RWPE2 (cell line): Measurements from ENCODE around the gene RPL22.

Experiments
- ATAC-seq: fragments of 200-7000 bp; cut with Tn5 transposase; 3 replicates; pipeline ENCODE4 v1.9.1; 2021; ENCODE audit warnings: low read depth
- DNase-seq: peaks from one replicate; pipeline ENCODE4 v3.0.0-alpha.2; 2020; ENCODE audit warnings: low spot score
- H3K27ac ChIP-seq: fragments of 450-650 bp; 2 replicates; pipeline ENCODE4 v1.5.1; 2017; ENCODE audit warnings: mild to moderate bottlenecking; ENCODE audit not compliant: poor library complexity, severe bottlenecking
- H3K27me3 ChIP-seq: fragments of 250-450 bp; sonication (Bioruptor Pico); 2 replicates; pipeline ENCODE4 v1.5.1; 2021; ENCODE audit warnings: mild to moderate bottlenecking, moderate library complexity; ENCODE audit not compliant: insufficient read depth, poor library complexity, severe bottlenecking
- H3K36me3 ChIP-seq: fragments of 250-450 bp; sonication (Bioruptor Pico); 2 replicates; pipeline ENCODE4 v1.5.1; 2020; ENCODE audit warnings: low read depth, mild to moderate bottlenecking, moderate library complexity
- H3K4me1 ChIP-seq: fragments of 250-450 bp; sonication (Bioruptor Pico); 2 replicates; pipeline ENCODE4 v1.5.1; 2021; ENCODE audit warnings: mild to moderate bottlenecking, moderate library complexity; ENCODE audit not compliant: insufficient read depth, poor library complexity, severe bottlenecking
- H3K4me3 ChIP-seq: fragments of 250-450 bp; sonication (Bioruptor Pico); 2 replicates; pipeline ENCODE4 v1.5.1; 2021; ENCODE audit warnings: mild to moderate bottlenecking, moderate library complexity; ENCODE audit not compliant: severe bottlenecking
- H3K9me3 ChIP-seq: fragments of 250-450 bp; sonication (Bioruptor Pico); 2 replicates; pipeline ENCODE4 v1.5.1; 2021; ENCODE audit warnings: mild to moderate bottlenecking, moderate library complexity; ENCODE audit not compliant: severe bottlenecking
- TF ChIP-seq, protein P1 (sequence below): fragments of 450-650 bp; IDR thresholded peaks from one replicate; pipeline ENCODE4 v1.5.1; 2017; ENCODE audit warnings: mild to moderate bottlenecking, moderate library complexity; ENCODE audit not compliant: poor library complexity, severe bottlenecking

The RPL22 gene

DNA sequence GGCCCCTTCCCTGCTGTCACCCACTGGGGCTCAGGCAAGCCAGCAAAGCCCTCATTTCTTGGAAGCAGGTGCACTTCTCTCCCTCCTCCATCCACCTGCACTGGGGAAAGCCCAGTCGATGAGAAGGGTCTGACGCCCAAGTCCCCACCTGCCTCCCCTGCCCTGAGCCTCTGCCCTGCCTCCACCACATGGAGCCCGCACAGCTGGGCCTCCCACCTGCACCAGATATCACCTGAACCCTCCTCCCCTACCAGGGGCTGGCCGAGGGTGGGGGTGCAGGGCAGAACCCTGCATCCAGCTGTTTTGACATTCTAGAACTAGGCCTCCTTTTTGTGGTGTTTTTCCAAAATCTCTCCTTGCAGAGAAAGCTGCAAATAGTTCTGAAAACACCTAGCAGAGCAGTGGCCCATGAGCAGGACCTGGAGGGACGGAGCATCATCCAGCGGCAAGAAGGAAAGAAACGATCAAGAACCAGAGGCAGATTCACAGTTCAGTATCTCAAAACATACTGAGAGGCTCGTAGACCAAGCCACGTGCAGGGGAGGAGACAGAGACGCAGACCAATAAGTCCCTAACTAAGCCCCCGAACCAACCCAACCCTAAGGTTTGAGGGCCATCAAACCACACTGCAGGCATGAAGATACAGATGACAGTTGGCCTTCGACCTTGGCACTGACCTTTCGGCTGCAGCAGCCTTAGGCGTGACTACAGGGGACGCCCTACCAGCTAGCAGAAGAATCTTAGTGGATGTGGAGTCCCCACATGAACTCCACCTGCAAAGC is 36.0 kb downstream of the RPL22 start:
- no peak overlapping the region for H3K27ac ChIP-seq
- DNase-seq: no peak
- peaks cover 2% of the 10 kb centered on the region for H3K4me1 ChIP-seq
- H3K9me3 ChIP-seq: no peaks in the 10 kb centered on the region
- H3K4me3 ChIP-seq: no peak overlapping the region
- no peak for ATAC-seq
- H3K27me3 ChIP-seq: no peaks in the 10 kb centered on the region
- TF ChIP-seq, protein P1, sequence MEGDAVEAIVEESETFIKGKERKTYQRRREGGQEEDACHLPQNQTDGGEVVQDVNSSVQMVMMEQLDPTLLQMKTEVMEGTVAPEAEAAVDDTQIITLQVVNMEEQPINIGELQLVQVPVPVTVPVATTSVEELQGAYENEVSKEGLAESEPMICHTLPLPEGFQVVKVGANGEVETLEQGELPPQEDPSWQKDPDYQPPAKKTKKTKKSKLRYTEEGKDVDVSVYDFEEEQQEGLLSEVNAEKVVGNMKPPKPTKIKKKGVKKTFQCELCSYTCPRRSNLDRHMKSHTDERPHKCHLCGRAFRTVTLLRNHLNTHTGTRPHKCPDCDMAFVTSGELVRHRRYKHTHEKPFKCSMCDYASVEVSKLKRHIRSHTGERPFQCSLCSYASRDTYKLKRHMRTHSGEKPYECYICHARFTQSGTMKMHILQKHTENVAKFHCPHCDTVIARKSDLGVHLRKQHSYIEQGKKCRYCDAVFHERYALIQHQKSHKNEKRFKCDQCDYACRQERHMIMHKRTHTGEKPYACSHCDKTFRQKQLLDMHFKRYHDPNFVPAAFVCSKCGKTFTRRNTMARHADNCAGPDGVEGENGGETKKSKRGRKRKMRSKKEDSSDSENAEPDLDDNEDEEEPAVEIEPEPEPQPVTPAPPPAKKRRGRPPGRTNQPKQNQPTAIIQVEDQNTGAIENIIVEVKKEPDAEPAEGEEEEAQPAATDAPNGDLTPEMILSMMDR: no peak
- H3K36me3 ChIP-seq: no peaks in the 10 kb centered on the region

DNA sequence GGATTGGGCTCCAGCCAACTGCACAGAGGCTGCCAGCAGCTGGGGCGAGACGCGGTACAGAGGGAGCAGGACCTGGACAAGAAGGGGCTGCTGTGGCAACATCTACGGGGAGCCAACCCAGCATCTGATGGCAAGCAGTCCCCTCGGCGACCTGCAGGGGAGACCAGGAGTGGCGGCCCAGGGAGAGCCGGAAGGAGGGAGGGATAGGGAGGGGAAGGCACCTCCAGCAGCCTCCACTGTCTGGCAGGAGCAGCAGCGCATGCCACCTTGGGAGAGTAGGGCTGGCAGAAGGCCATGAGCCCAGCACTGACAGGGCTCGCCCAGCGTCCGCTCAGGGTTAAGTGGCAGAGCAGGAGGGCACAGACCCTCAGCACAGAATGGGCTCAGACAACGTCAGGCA is 36.6 kb downstream of the RPL22 start:
- TF ChIP-seq, protein P1: no peak
- peaks cover 8% of the 10 kb centered on the region for H3K4me1 ChIP-seq
- ATAC-seq (no peak), DNase-seq (no peak)
- H3K4me3 ChIP-seq: no peak overlapping the region
- no peaks in the 10 kb centered on the region for H3K36me3 ChIP-seq
- no peaks in the 10 kb centered on the region for H3K9me3 ChIP-seq
- H3K27me3 ChIP-seq: no peaks in the 10 kb centered on the region
- H3K27ac ChIP-seq: no peak overlapping the region

DNA sequence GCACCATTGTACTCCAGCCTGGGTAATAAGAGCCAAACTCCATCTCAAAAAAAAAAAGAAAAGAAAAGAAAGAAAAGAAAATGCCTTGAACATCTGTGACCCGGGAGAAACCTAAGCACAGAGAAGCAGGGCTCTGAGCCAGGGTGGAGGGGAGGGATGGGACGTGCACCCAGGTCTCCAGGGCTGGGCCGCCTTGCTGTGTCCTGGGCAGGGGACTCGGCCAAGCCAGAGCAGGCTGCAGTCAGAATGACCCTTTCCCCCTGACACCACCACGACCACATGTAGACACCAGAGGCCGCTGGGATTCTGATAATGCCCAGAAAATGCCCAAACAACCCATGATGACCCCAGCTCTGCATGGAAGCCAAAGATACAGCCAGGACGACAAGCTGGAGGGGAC is 37.1 kb downstream of the RPL22 start:
- Histone ChIP-seq H3K27me3 (no peaks in the 10 kb centered on the region), H3K27ac (no peak overlapping the region), H3K4me1 (peaks cover 11% of the 10 kb centered on the region), H3K9me3 (no peaks in the 10 kb centered on the region), H3K36me3 (no peaks in the 10 kb centered on the region), H3K4me3 (no peak overlapping the region)
- TF ChIP-seq, protein P1: no peak
- DNase-seq (no peak), ATAC-seq (no peak)

DNA sequence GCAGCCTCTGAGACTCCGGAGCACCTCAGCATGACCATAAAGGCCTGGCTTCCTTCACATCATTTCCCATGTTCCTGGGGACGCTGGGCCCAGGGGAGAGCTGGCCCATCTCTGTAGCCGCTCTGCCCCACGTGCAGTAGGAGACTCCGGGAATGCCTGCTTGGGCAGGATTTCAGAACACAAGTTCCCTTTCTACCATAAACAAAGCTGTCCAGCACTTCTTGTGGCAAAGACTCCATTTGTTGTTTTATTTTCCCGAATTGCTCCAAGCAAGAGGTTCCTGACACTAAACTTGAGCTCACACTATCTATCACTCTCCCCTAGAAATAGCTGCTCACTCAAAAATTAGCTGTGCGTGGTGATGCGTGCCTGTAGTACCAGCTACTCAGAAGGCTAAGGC is 41.2 kb downstream of the RPL22 start:
- no peaks in the 10 kb centered on the region for H3K36me3 ChIP-seq
- peak overlapping the region; percentile 63 for H3K27ac ChIP-seq
- H3K4me1 ChIP-seq: peaks cover 19% of the 10 kb centered on the region
- ATAC-seq: no peak; the same call in 1 of the 3 replicates
- no peak overlapping the region for H3K4me3 ChIP-seq
- no peaks in the 10 kb centered on the region for H3K9me3 ChIP-seq
- TF ChIP-seq, protein P1: no peak
- DNase-seq: no peak
- no peaks in the 10 kb centered on the region for H3K27me3 ChIP-seq

DNA sequence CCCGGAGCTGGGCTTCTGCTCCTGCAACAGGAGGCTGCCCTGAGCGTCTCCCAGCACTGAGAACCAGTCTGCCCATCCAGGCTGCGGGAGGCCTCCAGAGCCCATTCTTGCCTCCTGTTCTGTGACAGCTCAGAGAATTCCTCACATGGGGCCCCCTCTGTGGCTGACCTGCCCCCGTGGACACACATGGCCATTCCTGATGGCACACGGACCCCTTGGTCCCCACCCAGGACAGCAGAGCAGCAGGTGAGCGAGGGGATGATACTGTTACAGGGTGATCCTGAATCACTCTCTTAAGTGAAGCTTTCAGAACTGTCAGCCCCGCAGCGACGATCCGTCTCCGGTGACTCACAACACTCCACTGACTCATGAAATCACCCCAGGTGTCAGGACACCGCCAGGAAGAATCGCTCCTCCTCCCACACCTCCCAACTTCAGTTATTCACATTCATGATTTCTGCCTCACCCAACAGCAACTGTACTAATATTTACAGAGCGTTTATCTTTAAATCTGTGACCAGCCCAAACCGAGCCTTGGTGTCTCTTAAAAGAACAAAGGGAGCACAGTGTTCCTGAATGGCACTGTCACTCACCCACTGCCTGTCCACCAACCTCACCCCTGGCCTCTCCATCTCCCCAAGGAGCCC is 41.7 kb downstream of the RPL22 start:
- DNase-seq (peak; percentile 88), ATAC-seq (peak; percentile 96)
- TF ChIP-seq, protein P1: no peak
- H3K36me3 ChIP-seq: no peaks in the 10 kb centered on the region
- no peaks in the 10 kb centered on the region for H3K27me3 ChIP-seq
- no peak overlapping the region for H3K4me3 ChIP-seq
- H3K27ac ChIP-seq: peak overlapping the region; percentile 63
- no peaks in the 10 kb centered on the region for H3K9me3 ChIP-seq
- H3K4me1 ChIP-seq: peaks cover 19% of the 10 kb centered on the region
